ENCODE data around the gene ZBTB44. TPM values are rescaled to one million over a fixed set of nuclear protein-coding genes. Genes with fewer than 3 reads are reported as not detected.
"Not testable (repeated sequence)": the region's sequence is repeated elsewhere in the genome, so short reads cannot be mapped to it uniquely, and the experiment has no call there.

Gene ZBTB44
- total RNA-seq, 4 donors from 2014 or later, result 23.1 to 76.7 (median 33.0) TPM

DNA sequence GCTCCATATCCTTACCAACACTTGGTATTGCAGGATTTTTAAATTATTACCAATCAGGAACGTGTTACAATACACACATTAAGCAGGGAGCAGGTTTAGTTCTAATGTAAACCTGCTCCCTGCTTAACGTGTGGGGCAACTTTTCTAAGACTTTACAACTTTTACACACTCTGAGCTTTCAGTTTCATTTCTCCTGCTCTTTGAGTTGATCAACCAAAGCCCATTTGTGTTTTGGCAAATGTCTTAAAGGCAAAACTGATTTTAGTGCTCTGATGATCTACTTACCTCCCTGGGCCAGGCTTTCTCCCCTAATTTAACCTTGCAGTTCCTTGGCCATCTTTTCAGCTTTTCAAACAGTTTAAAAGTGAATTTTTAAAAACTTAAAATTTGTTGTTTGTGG, 70.9 kb downstream of the ZBTB44 start:
- Histone ChIP-seq H3K36me3 (peaks cover 0 to 8% (median 0%) of the 10 kb centered on the region in 3 donors), H3K4me3 (no peak overlapping the region), H3K4me1 (peaks cover 0 to 22% (median 0%) of the 10 kb centered on the region in 3 donors), H3K27ac (no peak overlapping the region), H3K27me3 (no peaks in the 10 kb centered on the region), H3K9me3 (no peaks in the 10 kb centered on the region)
- intact Hi-C loops (cut with DNase I), result no loop called here
- 39 to 48% methylated on average over 2 of the region's 2 CpGs for WGBS, 2 donors
- TF ChIP-seq, protein P1, sequence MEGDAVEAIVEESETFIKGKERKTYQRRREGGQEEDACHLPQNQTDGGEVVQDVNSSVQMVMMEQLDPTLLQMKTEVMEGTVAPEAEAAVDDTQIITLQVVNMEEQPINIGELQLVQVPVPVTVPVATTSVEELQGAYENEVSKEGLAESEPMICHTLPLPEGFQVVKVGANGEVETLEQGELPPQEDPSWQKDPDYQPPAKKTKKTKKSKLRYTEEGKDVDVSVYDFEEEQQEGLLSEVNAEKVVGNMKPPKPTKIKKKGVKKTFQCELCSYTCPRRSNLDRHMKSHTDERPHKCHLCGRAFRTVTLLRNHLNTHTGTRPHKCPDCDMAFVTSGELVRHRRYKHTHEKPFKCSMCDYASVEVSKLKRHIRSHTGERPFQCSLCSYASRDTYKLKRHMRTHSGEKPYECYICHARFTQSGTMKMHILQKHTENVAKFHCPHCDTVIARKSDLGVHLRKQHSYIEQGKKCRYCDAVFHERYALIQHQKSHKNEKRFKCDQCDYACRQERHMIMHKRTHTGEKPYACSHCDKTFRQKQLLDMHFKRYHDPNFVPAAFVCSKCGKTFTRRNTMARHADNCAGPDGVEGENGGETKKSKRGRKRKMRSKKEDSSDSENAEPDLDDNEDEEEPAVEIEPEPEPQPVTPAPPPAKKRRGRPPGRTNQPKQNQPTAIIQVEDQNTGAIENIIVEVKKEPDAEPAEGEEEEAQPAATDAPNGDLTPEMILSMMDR (IDR thresholded peaks at IDR 0.05), result no peak
- no peak for TF ChIP-seq POLR2A (IDR thresholded peaks at IDR 0.05)
- no peak for DNase-seq

DNA sequence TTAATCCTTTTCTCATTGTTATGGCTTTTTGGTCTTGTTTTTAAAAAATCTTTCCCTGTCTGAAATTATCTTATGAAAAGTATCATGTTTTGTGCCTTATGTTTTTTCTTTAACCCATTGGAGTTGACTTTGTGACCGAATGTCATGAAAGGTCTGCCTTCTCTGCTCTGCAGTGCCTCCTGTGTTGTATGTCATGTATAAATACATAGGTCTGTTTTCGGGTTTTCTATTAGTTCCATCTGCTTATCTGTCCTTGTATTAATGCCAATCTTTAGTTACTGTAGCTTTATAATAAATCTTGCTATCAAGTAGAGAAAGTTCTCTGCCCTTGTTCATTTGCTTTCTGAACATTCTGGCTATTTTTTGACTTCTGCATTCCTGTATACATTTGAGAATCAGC, 73.0 kb downstream of the ZBTB44 start:
- Histone ChIP-seq H3K36me3 (peaks cover 0 to 29% (median 0%) of the 10 kb centered on the region in 3 donors), H3K9me3 (no peaks in the 10 kb centered on the region), H3K27ac (no peak overlapping the region), H3K27me3 (no peaks in the 10 kb centered on the region), H3K4me1 (peaks cover 0 to 14% (median 0%) of the 10 kb centered on the region in 3 donors), H3K4me3 (no peak overlapping the region)
- TF ChIP-seq, protein P1 (IDR thresholded peaks at IDR 0.05), result no peak
- no peak for TF ChIP-seq POLR2A (IDR thresholded peaks at IDR 0.05)
- 80 to 96% methylated on average over 2 of the region's 2 CpGs for WGBS, 2 donors
- intact Hi-C loops (cut with DNase I), result no loop called here
- no peak for DNase-seq

DNA sequence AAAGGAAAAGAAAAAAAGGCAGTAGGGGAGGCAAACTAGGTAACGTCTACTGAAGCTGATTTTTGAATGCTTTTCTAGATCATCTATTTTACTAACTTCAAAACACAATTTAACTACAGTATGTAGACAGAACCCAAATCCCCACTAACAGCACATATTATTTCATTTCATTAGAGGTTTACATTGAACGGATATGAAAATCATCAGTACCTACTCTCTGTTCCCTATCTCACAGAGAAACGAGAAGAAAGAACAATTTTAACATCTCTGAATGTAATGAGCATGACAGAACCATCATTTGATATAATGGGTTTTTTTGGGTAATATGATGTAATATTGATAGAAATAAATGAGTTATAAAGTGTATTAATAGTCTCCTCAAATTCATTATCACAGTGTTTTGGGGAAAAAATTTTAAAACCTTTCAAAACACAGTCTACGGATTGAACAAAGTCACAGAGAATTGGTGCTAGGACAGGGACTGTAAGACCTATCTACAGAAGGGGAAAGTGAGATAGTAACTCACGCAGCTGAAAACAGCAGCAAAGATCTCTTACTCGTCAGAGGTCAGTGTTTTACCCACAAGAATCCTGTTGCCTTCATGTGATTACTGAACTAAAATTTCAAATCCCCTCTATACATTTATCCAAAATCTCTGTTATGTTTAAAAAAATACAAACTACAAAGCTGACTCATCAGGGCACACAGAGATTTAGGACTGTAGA, 77.3 kb downstream of the ZBTB44 start:
- intact Hi-C loops (cut with DNase I), result no loop called here
- 87 to 91% methylated on average over 6 of the region's 6 CpGs for WGBS, 2 donors
- no peak for TF ChIP-seq POLR2A (IDR thresholded peaks at IDR 0.05)
- TF ChIP-seq, protein P1 (IDR thresholded peaks at IDR 0.05), result no peak

DNA sequence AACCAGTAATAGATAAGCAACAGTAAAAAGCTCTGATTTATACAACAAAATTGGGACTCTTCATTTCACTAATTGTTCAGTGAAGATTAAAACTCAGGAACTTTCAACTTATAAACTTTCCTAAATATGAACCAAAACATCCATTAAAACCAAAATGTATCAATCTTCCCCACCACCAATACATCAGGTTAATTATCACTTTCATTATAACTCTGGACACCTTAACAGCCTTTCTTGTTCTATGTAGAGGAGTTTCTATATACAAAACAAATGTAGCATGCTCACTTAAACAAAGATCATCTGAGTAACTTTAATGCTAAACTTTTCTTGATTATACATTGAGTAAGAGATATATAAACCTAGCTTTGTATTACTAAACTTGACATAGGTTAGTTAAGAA, 80.4 kb downstream of the ZBTB44 start:
- H3K4me3 ChIP-seq, result no peak overlapping the region
- H3K4me1 ChIP-seq, result no peaks in the 10 kb centered on the region
- no peaks in the 10 kb centered on the region for H3K27me3 ChIP-seq
- intact Hi-C loops (cut with DNase I), result no loop called here
- H3K27ac ChIP-seq, result no peak overlapping the region
- TF ChIP-seq POLR2A (IDR thresholded peaks at IDR 0.05), result no peak
- TF ChIP-seq, protein P1 (IDR thresholded peaks at IDR 0.05), result no peak
- H3K9me3 ChIP-seq, result no peaks in the 10 kb centered on the region
- H3K36me3 ChIP-seq, result peaks cover 0 to 75% (median 0%) of the 10 kb centered on the region in 3 donors
- DNase-seq, result no peak

More for the DNA sequence above, 77.3 kb downstream of the ZBTB44 start:
- Histone ChIP-seq H3K4me1 (no peaks in the 10 kb centered on the region), H3K36me3 (peaks cover 0 to 63% (median 0%) of the 10 kb centered on the region in 3 donors), H3K27ac (no peak overlapping the region), H3K27me3 (no peaks in the 10 kb centered on the region), H3K9me3 (no peaks in the 10 kb centered on the region), H3K4me3 (no peak overlapping the region)
- DNase-seq, result no peak

DNA sequence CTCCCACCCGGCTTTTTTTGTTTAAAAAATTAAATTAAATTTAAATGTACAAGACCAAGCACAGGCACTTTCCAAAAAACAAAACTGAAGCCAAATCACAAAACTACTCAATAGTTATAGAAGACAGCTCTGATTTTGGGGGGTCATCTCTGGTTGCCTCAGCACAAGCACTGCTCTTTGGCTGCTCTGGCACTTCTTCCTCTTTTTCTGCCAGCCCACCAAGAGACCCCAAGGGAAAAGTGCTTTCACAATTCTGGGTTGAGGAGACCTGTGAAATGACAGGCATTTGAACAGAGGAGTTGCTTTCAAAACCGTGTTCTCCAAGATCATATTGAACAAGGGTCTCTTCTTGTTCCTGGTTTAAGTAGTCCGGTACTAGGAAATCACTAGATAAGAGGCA, 80.8 kb downstream of the ZBTB44 start:
- H3K36me3 ChIP-seq, result peaks cover 0 to 70% (median 0%) of the 10 kb centered on the region in 3 donors
- H3K4me3 ChIP-seq; H3K9me3 ChIP-seq; H3K4me1 ChIP-seq; H3K27me3 ChIP-seq; H3K27ac ChIP-seq; DNase-seq; intact Hi-C loops (cut with DNase I): not testable (repeated sequence)
- 90 to 100% methylated on average over 1 to 3 of the region's 3 CpGs for WGBS, 2 donors

DNA sequence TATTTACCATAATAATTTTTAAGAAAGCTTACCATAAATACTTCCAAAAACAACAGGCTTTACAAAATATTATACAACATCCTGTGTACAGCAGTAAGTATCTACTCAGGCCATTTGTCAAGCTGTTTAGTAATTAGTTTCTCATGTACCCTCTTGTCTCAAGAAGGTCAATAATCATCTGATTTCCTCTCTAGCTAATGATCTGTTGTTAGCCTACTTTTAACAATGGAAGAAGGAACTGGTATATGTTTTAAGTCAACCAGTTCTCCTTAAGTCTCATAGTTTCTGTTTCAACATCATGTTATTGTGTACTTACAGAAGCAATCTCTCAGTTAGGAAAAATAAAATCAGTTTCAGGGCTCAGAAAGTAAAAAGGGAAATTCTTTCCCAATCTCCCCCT, 81.2 kb downstream of the ZBTB44 start:
- H3K27me3 ChIP-seq; DNase-seq; H3K27ac ChIP-seq; H3K4me3 ChIP-seq; intact Hi-C loops (cut with DNase I); H3K9me3 ChIP-seq; H3K4me1 ChIP-seq: not testable (repeated sequence)
- peaks cover 0 to 66% (median 0%) of the 10 kb centered on the region in 3 donors for H3K36me3 ChIP-seq

All from esophagus squamous epithelium (tissue), 5 donors.